HUES48 (cell line): ENCODE measurements around the gene IGLL1.

Experiments used
- H3K27ac ChIP-seq: one replicate; pipeline ENCODE4 v1.7.0; 2013; ENCODE audit warnings: low read depth, low read length, inconsistent platforms
- H3K27me3 ChIP-seq: 2 replicates; pipeline ENCODE4 v1.6.1; 2013; ENCODE audit warnings: mild to moderate bottlenecking, low read length; ENCODE audit not compliant: control insufficient read depth, insufficient read depth
- H3K36me3 ChIP-seq: 2 replicates; pipeline ENCODE4 v1.6.1; 2013; ENCODE audit warnings: low read length; ENCODE audit not compliant: control insufficient read depth, insufficient read depth
- H3K4me1 ChIP-seq: 2 replicates; pipeline ENCODE4 v1.6.1; 2013; ENCODE audit warnings: mild to moderate bottlenecking, low read length; ENCODE audit not compliant: control insufficient read depth, insufficient read depth
- H3K4me3 ChIP-seq: 2 replicates; pipeline ENCODE4 v1.5.1; 2013; ENCODE audit warnings: mild to moderate bottlenecking, low read depth, low read length
- H3K9ac ChIP-seq: 2 replicates; pipeline ENCODE4 v1.6.1; 2013; ENCODE audit warnings: mild to moderate bottlenecking, low read depth, low read length, moderate library complexity
- H3K9me3 ChIP-seq: 2 replicates; pipeline ENCODE4 v1.6.1; 2013; ENCODE audit warnings: low read length; ENCODE audit not compliant: control insufficient read depth, insufficient read depth

The IGLL1 gene

GRCh38 chr22:23526596-23527316 is 53.3 kb downstream of the IGLL1 start:
- Histone ChIP-seq H3K4me1 (peaks cover 3% of the 10 kb centered on the region; the same call in 1 of the 2 replicates), H3K27me3 (peaks cover 37% of the 10 kb centered on the region), H3K4me3 (no peak overlapping the region)

GRCh38 chr22:23525510-23525909 is 54.6 kb downstream of the IGLL1 start:
- H3K27me3 ChIP-seq = peaks cover 43% of the 10 kb centered on the region
- peaks cover 10% of the 10 kb centered on the region for H3K4me1 ChIP-seq
- no peak overlapping the region for H3K4me3 ChIP-seq
- H3K9me3 ChIP-seq = no peaks in the 10 kb centered on the region
- no peak overlapping the region for H3K27ac ChIP-seq
- H3K9ac ChIP-seq = no peak overlapping the region
- no peaks in the 10 kb centered on the region for H3K36me3 ChIP-seq

More at GRCh38 chr22:23526596-23527316, 53.3 kb downstream of the IGLL1 start:
- H3K9ac ChIP-seq = no peak overlapping the region
- no peak overlapping the region for H3K27ac ChIP-seq
- no peaks in the 10 kb centered on the region for H3K9me3 ChIP-seq
- H3K36me3 ChIP-seq = no peaks in the 10 kb centered on the region

- no peak overlapping the region for H3K9ac ChIP-seq
- H3K4me3 ChIP-seq = no peak overlapping the region
- no peak overlapping the region for H3K27ac ChIP-seq
- peaks cover 52% of the 10 kb centered on the region for H3K27me3 ChIP-seq
- peaks cover 10% of the 10 kb centered on the region for H3K4me1 ChIP-seq
- no peaks in the 10 kb centered on the region for H3K36me3 ChIP-seq
- H3K9me3 ChIP-seq = no peaks in the 10 kb centered on the region
These were observed 55.9 kb downstream of the IGLL1 start for GRCh38 chr22:23524226-23524625.

GRCh38 chr22:23523713-23524112 is 56.4 kb downstream of the IGLL1 start:
- Histone ChIP-seq H3K27me3 (peaks cover 54% of the 10 kb centered on the region), H3K36me3 (no peaks in the 10 kb centered on the region), H3K4me1 (peaks cover 10% of the 10 kb centered on the region), H3K4me3 (no peak overlapping the region), H3K27ac (no peak overlapping the region), H3K9me3 (no peaks in the 10 kb centered on the region), H3K9ac (no peak overlapping the region)
